SU-DHL-6 (cell line): ENCODE results near the gene GNRH2.

Source experiments
- H2AFZ ChIP-seq: fragments of 200-600 bp; sonication (generic); 2 replicates; pipeline ENCODE4 v1.6.1; 2014; ENCODE audit warnings: low read depth, mild to moderate bottlenecking, moderate library complexity, mixed read lengths, antibody characterized with exemption, low read length; ENCODE audit not compliant: severe bottlenecking
- H3F3A ChIP-seq: fragments of 200-600 bp; shearing (Covaris generic); 2 replicates; pipeline ENCODE4 v1.6.0; 2016; ENCODE audit warnings: antibody characterized with exemption, mild to moderate bottlenecking; ENCODE audit not compliant: insufficient read depth
- H3K27ac ChIP-seq: fragments of 200-600 bp; sonication (generic); 2 replicates; pipeline ENCODE4 v1.5.1; 2016; ENCODE audit warnings: low read depth, mild to moderate bottlenecking, low read length, moderate library complexity, mixed read lengths
- H3K27me3 ChIP-seq: fragments of 200-600 bp; sonication (generic), shearing (Covaris generic); 2 replicates; pipeline ENCODE4 v1.6.0; 2014; ENCODE audit warnings: mild to moderate bottlenecking, low read length
- H3K36me3 ChIP-seq: fragments of 200-600 bp; sonication (generic); 2 replicates; pipeline ENCODE4 v1.6.1; 2014; ENCODE audit warnings: mild to moderate bottlenecking, low read length, mixed read lengths
- H3K4me2 ChIP-seq: fragments of 300-600, 200-600 bp; shearing (Covaris generic), sonication (generic); 2 replicates; pipeline ENCODE4 v1.6.0; 2014; ENCODE audit warnings: low read length, low read depth, mild to moderate bottlenecking; ENCODE audit not compliant: poor library complexity, severe bottlenecking
- H3K4me3 ChIP-seq: fragments of 200-600 bp; sonication (generic); 2 replicates; pipeline ENCODE4 v1.5.1; 2014; ENCODE audit warnings: antibody characterized with exemption, low read length, mild to moderate bottlenecking, mixed read lengths; ENCODE audit not compliant: insufficient read depth, poor library complexity, severe bottlenecking
- H3K79me2 ChIP-seq: fragments of 200-600 bp; sonication (generic); 2 replicates; pipeline ENCODE4 v1.6.1; 2014; ENCODE audit warnings: mild to moderate bottlenecking, low read length, moderate library complexity; ENCODE audit not compliant: insufficient read depth
- H3K9ac ChIP-seq: fragments of 200-600 bp; sonication (generic); 2 replicates; pipeline ENCODE4 v1.7.0; 2014; ENCODE audit warnings: mild to moderate bottlenecking, low read length
- H3K9me2 ChIP-seq: fragments of 200-600 bp; sonication (generic); replicated peaks from 2 replicates; pipeline ENCODE4 v1.6.1; 2014; ENCODE audit warnings: low read length; ENCODE audit not compliant: insufficient read depth
- H3K9me3 ChIP-seq: fragments of 200-600 bp; sonication (generic); 2 replicates; pipeline ENCODE4 v1.6.1; 2014; ENCODE audit warnings: low read length, mixed read lengths; ENCODE audit not compliant: insufficient read depth
- H4K20me1 ChIP-seq: fragments of 200-600 bp; sonication (generic); 2 replicates; pipeline ENCODE4 v1.6.1; 2014; ENCODE audit warnings: low read depth, mild to moderate bottlenecking, antibody characterized with exemption, low read length, moderate library complexity, mixed read lengths
- CTCF ChIP-seq: fragments of 200-600 bp; sonication (generic); IDR thresholded peaks from one replicate; pipeline ENCODE4 v1.5.1; 2017; ENCODE audit warnings: antibody characterized with exemption, mild to moderate bottlenecking, low read length, moderate library complexity; ENCODE audit not compliant: insufficient read depth, poor library complexity, severe bottlenecking
- EZH2phosphoT487 ChIP-seq: fragments of 200-600 bp; sonication (generic), shearing (Covaris generic); conservative IDR thresholded peaks from 2 replicates; pipeline ENCODE4 v1.6.1; 2018; ENCODE audit warnings: mild to moderate bottlenecking, antibody characterized with exemption, low read length, moderate library complexity, mixed read lengths

The GNRH2 gene

GRCh38 chr20:3027987-3028386 is 15.4 kb upstream of the GNRH2 start:
- Histone ChIP-seq H3K79me2 (no peaks in the 10 kb centered on the region), H3K27ac (no peak overlapping the region), H3K4me3 (no peak overlapping the region), H3K9me3 (no peaks in the 10 kb centered on the region), H3K4me2 (no peak overlapping the region), H3K27me3 (no peaks in the 10 kb centered on the region), H3K9ac (no peak overlapping the region), H2AFZ (no peak overlapping the region), H3K9me2 (no peaks in the 10 kb centered on the region), H3K36me3 (0 out of 2 replicates have a peak, but pooled peaks cover 2% of the 10 kb centered on the region), H3F3A (no peaks in the 10 kb centered on the region), H4K20me1 (no peaks in the 10 kb centered on the region)
- TF ChIP-seq CTCF = no peak
- TF ChIP-seq EZH2phosphoT487 = no peak

GRCh38 chr20:3031524-3032147 is 11.8 kb upstream of the GNRH2 start:
- Histone ChIP-seq H3K27me3 (no peaks in the 10 kb centered on the region), H4K20me1 (no peaks in the 10 kb centered on the region), H3K79me2 (no peaks in the 10 kb centered on the region), H3K36me3 (no peaks in the 10 kb centered on the region), H3K27ac (no peak overlapping the region), H3K9ac (no peak overlapping the region), H3K4me3 (no peak overlapping the region), H3K9me2 (no peaks in the 10 kb centered on the region), H2AFZ (no peak overlapping the region), H3F3A (no peaks in the 10 kb centered on the region), H3K4me2 (no peak overlapping the region), H3K9me3 (no peaks in the 10 kb centered on the region)
- TF ChIP-seq CTCF (no peak), EZH2phosphoT487 (no peak)

GRCh38 chr20:3032624-3033023 is 10.8 kb upstream of the GNRH2 start:
- Histone ChIP-seq H3K4me3 (no peak overlapping the region), H2AFZ (no peak overlapping the region), H3F3A (no peaks in the 10 kb centered on the region), H3K27ac (no peak overlapping the region), H3K9me2 (no peaks in the 10 kb centered on the region), H3K36me3 (no peaks in the 10 kb centered on the region), H3K79me2 (no peaks in the 10 kb centered on the region), H3K27me3 (no peaks in the 10 kb centered on the region), H4K20me1 (no peaks in the 10 kb centered on the region), H3K9me3 (no peaks in the 10 kb centered on the region), H3K9ac (no peak overlapping the region), H3K4me2 (no peak overlapping the region)
- no peak for TF ChIP-seq CTCF
- no peak for TF ChIP-seq EZH2phosphoT487
